COR-L47 (cell line): Measurements from ENCODE around the gene CENPL.
"Not testable (repeated sequence)": the region's sequence is repeated elsewhere in the genome, so short reads cannot be mapped to it uniquely, and the experiment has no call there.

Source experiments
- DNase-seq: peaks from one replicate; lab custom pipeline; 2025; lab: John Stamatoyannopoulos, UW

Gene CENPL

GRCh38 chr1:173857363-173857917, 32.8 kb upstream of the CENPL start:
- DNase-seq = no peak

- no peak for DNase-seq
These were observed 32.2 kb upstream of the CENPL start for GRCh38 chr1:173856903-173857302.

- DNase-seq = no peak
These were observed 31.3 kb upstream of the CENPL start for GRCh38 chr1:173856014-173856413.

- no peak for DNase-seq
These were observed 28.4 kb upstream of the CENPL start for GRCh38 chr1:173853074-173853473.

- no peak for DNase-seq
These were observed 27.4 kb upstream of the CENPL start for GRCh38 chr1:173852105-173852504.

GRCh38 chr1:173832748-173833147, 8.1 kb upstream of the CENPL start:
- DNase-seq = no peak

GRCh38 chr1:173827611-173828010, 2.9 kb upstream of the CENPL start:
- DNase-seq = no peak

GRCh38 chr1:173823781-173824314, 835 bp downstream of the CENPL start:
- DNase-seq = no peak

- DNase-seq = no peak
These were observed 3.0 kb downstream of the CENPL start for GRCh38 chr1:173821680-173822079.

GRCh38 chr1:173818459-173818858, 6.2 kb downstream of the CENPL start:
- no peak for DNase-seq

GRCh38 chr1:173813654-173814053, 11.0 kb downstream of the CENPL start:
- not testable (repeated sequence) for DNase-seq

GRCh38 chr1:173802961-173803360, 21.7 kb downstream of the CENPL start:
- no peak for DNase-seq

GRCh38 chr1:173799995-173800394, 24.7 kb downstream of the CENPL start:
- DNase-seq = not testable (repeated sequence)

- DNase-seq = no peak
These were observed 26.6 kb downstream of the CENPL start for GRCh38 chr1:173798078-173798477.

GRCh38 chr1:173789841-173790240, 34.8 kb downstream of the CENPL start:
- DNase-seq = no peak

- no peak for DNase-seq
These were observed 39.7 kb downstream of the CENPL start for GRCh38 chr1:173784997-173785396.

- DNase-seq = no peak
These were observed 44.7 kb downstream of the CENPL start for GRCh38 chr1:173779936-173780335.

- no peak for DNase-seq
These were observed 49.0 kb downstream of the CENPL start for GRCh38 chr1:173775578-173776226.

- no peak for DNase-seq
These were observed 53.1 kb downstream of the CENPL start for GRCh38 chr1:173771560-173771959.

- DNase-seq = not testable (repeated sequence)
These were observed 54.4 kb downstream of the CENPL start for GRCh38 chr1:173770330-173770729.

- DNase-seq = no peak
These were observed 55.9 kb downstream of the CENPL start for GRCh38 chr1:173768827-173769226.

GRCh38 chr1:173768206-173768605, 56.5 kb downstream of the CENPL start:
- no peak for DNase-seq

- DNase-seq = not testable (repeated sequence)
These were observed 60.4 kb downstream of the CENPL start for GRCh38 chr1:173764331-173764730.

- DNase-seq = no peak
These were observed 65.7 kb downstream of the CENPL start for GRCh38 chr1:173758980-173759379.
